ENCODE results near the gene PHLDA2. TPM values are rescaled to one million over a fixed set of nuclear protein-coding genes. Genes with fewer than 3 reads are reported as not detected.

PHLDA2 gene
- total and polyA plus RNA-seq, 2 experiments from 2014 or later: 3.8 to 16.5 TPM

DNA sequence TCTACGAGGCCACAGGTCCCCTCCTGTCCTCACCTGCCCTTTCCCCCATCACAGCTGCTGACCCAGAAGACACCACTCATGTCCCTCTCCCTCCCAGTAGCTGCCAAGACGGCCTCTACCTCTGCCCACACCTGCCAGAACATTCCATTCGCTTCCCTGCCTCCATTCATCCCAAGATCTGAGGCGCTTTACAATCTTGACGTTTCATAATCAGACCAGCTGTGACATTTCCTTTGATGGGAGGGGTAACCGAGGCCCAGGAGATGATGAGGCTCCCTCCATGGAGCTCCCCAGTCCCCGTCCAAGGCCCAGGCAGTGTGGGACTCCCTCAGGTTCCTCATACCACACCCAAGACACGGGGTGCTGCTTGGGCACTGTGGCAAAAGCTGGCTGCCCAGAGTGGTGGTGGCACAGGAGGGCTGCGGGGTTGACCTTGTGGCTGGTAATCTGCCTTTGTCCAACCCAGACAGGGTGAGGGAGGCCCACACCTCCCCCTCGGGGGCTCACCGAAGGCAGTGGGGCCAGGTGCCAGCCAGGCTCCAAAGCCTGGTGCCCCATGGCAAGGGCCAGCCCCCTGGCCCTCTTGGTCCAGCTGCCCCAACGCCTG, 17.3 kb downstream of the PHLDA2 start:
- H3K36me3 Mint-ChIP-seq (ENCODE audit: low read depth): peaks cover 3% of the 10 kb centered on the region; the same call in 2 of the 3 replicates
- DNase-seq (ENCODE audit: low spot score): no peak
- no peaks in the 10 kb centered on the region for H3K9me2 ChIP-seq (ENCODE audit: insufficient read depth)
- no peak overlapping the region for H3K27ac ChIP-seq (ENCODE audit: low read depth)
- no peak overlapping the region for H3K4me3 Mint-ChIP-seq
- no peaks in the 10 kb centered on the region for H3K4me1 ChIP-seq (ENCODE audit: insufficient read depth)
- H3K79me2 ChIP-seq (replicated peaks; ENCODE audit: insufficient read depth): no peaks in the 10 kb centered on the region
- H3K9me3 Mint-ChIP-seq: no peaks in the 10 kb centered on the region
- H3F3A ChIP-seq (replicated peaks; ENCODE audit: low read depth): 0 out of 2 replicates have a peak, but pooled peaks cover 3% of the 10 kb centered on the region
- H3K4me3 ChIP-seq: no peak overlapping the region
- no peak for TF ChIP-seq JUNB (IDR thresholded peaks at IDR 0.05; ENCODE audit: unreplicated experiment)
- no peak for TF ChIP-seq POLR2AphosphoS5 (IDR thresholded peaks at IDR 0.05; ENCODE audit: low read depth)
- no peak for TF ChIP-seq STAT1 (IDR thresholded peaks at IDR 0.05; ENCODE audit: unreplicated experiment)
- no peak for TF ChIP-seq EZH2 (IDR thresholded peaks at IDR 0.05; ENCODE audit: low read depth, unreplicated experiment)
- no peak for ATAC-seq
- H2AFZ ChIP-seq: no peak overlapping the region
- H3K4me1 Mint-ChIP-seq: peaks cover 17% of the 10 kb centered on the region
- H3K27me3 ChIP-seq (ENCODE audit: insufficient read depth): no peaks in the 10 kb centered on the region
- H3K4me2 ChIP-seq: no peak overlapping the region
- no peaks in the 10 kb centered on the region for H4K20me1 ChIP-seq (replicated peaks; ENCODE audit: insufficient read depth)
- H3K36me3 ChIP-seq (ENCODE audit: insufficient read depth): no peaks in the 10 kb centered on the region
- H3K27ac Mint-ChIP-seq: no peak overlapping the region
- peaks cover 15% of the 10 kb centered on the region for H3K27me3 Mint-ChIP-seq (ENCODE audit: insufficient read depth, low read depth, poor library complexity)

DNA sequence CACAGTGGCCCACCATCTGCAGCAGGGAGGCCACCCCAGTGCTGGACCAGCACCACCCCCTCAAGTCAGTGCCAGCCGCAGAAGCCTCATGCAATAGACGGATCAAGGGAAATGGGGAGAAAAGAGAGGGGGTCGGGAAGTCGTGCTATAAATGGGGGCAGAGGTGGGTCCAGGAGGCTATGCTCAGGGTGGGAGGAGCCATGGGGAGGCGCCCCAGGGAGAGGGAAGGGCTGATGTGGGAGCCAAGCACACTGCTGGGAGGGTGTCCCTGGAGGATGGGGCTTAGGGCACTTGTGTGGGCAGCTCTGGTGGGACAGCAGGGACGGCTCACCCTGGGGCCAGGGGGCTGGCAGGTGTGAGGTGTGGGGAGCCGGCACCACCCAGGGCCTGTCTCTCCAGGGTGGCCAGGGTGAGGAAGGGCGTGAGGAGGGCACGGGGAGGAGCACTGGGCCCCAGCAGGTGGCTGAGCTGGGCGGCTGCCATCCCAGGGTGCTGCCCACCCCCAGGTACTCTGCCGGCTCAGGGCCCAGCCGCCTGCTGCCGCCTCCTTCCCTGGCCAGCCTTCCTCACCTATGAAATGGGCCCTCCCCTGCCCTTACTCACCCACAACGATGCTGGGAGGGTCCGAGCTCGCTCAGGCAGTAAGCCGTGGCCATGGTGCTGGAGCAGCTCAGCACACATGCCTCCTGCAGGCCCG, 18.0 kb downstream of the PHLDA2 start:
- Mint-ChIP-seq H3K4me3 (no peak overlapping the region), H3K4me1 (peaks cover 17% of the 10 kb centered on the region), H3K27ac (no peak overlapping the region), H3K36me3 (ENCODE audit: low read depth) (peaks cover 8% of the 10 kb centered on the region; the same call in 2 of the 3 replicates), H3K9me3 (0 out of 3 replicates have a peak, but pooled peaks cover 5% of the 10 kb centered on the region), H3K27me3 (ENCODE audit: insufficient read depth, low read depth, poor library complexity) (peaks cover 15% of the 10 kb centered on the region)
- no peak overlapping the region for H3K4me2 ChIP-seq
- H4K20me1 ChIP-seq (replicated peaks; ENCODE audit: insufficient read depth): no peaks in the 10 kb centered on the region
- no peaks in the 10 kb centered on the region for H3K4me1 ChIP-seq (ENCODE audit: insufficient read depth)
- 0 out of 2 replicates have a peak, but pooled peaks cover 3% of the 10 kb centered on the region for H3F3A ChIP-seq (replicated peaks; ENCODE audit: low read depth)
- H3K27ac ChIP-seq (ENCODE audit: low read depth): no peak overlapping the region
- H2AFZ ChIP-seq: no peak overlapping the region
- no peaks in the 10 kb centered on the region for H3K36me3 ChIP-seq (ENCODE audit: insufficient read depth)
- ATAC-seq (no peak), DNase-seq (ENCODE audit: low spot score) (no peak)
- no peaks in the 10 kb centered on the region for H3K79me2 ChIP-seq (replicated peaks; ENCODE audit: insufficient read depth)
- no peak overlapping the region for H3K4me3 ChIP-seq
- no peaks in the 10 kb centered on the region for H3K27me3 ChIP-seq (ENCODE audit: insufficient read depth)
- H3K9me2 ChIP-seq (ENCODE audit: insufficient read depth): no peaks in the 10 kb centered on the region
- no peak for TF ChIP-seq CREB1 (CRISPR knock-in tag; IDR thresholded peaks at IDR 0.05; ENCODE audit: low read depth)
- TF ChIP-seq ETS1 (IDR thresholded peaks at IDR 0.05): no peak
- TF ChIP-seq, protein P1, sequence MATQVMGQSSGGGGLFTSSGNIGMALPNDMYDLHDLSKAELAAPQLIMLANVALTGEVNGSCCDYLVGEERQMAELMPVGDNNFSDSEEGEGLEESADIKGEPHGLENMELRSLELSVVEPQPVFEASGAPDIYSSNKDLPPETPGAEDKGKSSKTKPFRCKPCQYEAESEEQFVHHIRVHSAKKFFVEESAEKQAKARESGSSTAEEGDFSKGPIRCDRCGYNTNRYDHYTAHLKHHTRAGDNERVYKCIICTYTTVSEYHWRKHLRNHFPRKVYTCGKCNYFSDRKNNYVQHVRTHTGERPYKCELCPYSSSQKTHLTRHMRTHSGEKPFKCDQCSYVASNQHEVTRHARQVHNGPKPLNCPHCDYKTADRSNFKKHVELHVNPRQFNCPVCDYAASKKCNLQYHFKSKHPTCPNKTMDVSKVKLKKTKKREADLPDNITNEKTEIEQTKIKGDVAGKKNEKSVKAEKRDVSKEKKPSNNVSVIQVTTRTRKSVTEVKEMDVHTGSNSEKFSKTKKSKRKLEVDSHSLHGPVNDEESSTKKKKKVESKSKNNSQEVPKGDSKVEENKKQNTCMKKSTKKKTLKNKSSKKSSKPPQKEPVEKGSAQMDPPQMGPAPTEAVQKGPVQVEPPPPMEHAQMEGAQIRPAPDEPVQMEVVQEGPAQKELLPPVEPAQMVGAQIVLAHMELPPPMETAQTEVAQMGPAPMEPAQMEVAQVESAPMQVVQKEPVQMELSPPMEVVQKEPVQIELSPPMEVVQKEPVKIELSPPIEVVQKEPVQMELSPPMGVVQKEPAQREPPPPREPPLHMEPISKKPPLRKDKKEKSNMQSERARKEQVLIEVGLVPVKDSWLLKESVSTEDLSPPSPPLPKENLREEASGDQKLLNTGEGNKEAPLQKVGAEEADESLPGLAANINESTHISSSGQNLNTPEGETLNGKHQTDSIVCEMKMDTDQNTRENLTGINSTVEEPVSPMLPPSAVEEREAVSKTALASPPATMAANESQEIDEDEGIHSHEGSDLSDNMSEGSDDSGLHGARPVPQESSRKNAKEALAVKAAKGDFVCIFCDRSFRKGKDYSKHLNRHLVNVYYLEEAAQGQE (IDR thresholded peaks at IDR 0.05; ENCODE audit: unreplicated experiment): no peak
- TF ChIP-seq, protein P2, sequence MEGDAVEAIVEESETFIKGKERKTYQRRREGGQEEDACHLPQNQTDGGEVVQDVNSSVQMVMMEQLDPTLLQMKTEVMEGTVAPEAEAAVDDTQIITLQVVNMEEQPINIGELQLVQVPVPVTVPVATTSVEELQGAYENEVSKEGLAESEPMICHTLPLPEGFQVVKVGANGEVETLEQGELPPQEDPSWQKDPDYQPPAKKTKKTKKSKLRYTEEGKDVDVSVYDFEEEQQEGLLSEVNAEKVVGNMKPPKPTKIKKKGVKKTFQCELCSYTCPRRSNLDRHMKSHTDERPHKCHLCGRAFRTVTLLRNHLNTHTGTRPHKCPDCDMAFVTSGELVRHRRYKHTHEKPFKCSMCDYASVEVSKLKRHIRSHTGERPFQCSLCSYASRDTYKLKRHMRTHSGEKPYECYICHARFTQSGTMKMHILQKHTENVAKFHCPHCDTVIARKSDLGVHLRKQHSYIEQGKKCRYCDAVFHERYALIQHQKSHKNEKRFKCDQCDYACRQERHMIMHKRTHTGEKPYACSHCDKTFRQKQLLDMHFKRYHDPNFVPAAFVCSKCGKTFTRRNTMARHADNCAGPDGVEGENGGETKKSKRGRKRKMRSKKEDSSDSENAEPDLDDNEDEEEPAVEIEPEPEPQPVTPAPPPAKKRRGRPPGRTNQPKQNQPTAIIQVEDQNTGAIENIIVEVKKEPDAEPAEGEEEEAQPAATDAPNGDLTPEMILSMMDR (conservative IDR thresholded peaks at IDR 0.05; ENCODE audit: low read depth in 2 of 2): no peak
- no peak for TF ChIP-seq NANOG (IDR thresholded peaks at IDR 0.05; ENCODE audit: borderline replicate concordance)
- TF ChIP-seq STAT1 (IDR thresholded peaks at IDR 0.05; ENCODE audit: unreplicated experiment): no peak
- TF ChIP-seq ZNF114 (CRISPR knock-in tag; IDR thresholded peaks at IDR 0.05): no peak
- no peak for TF ChIP-seq JUNB (IDR thresholded peaks at IDR 0.05; ENCODE audit: unreplicated experiment)
- TF ChIP-seq EZH2phosphoT487 (IDR thresholded peaks at IDR 0.05; ENCODE audit: unreplicated experiment): no peak
